Measurements from ENCODE around the gene CHDH.

CHDH gene

DNA sequence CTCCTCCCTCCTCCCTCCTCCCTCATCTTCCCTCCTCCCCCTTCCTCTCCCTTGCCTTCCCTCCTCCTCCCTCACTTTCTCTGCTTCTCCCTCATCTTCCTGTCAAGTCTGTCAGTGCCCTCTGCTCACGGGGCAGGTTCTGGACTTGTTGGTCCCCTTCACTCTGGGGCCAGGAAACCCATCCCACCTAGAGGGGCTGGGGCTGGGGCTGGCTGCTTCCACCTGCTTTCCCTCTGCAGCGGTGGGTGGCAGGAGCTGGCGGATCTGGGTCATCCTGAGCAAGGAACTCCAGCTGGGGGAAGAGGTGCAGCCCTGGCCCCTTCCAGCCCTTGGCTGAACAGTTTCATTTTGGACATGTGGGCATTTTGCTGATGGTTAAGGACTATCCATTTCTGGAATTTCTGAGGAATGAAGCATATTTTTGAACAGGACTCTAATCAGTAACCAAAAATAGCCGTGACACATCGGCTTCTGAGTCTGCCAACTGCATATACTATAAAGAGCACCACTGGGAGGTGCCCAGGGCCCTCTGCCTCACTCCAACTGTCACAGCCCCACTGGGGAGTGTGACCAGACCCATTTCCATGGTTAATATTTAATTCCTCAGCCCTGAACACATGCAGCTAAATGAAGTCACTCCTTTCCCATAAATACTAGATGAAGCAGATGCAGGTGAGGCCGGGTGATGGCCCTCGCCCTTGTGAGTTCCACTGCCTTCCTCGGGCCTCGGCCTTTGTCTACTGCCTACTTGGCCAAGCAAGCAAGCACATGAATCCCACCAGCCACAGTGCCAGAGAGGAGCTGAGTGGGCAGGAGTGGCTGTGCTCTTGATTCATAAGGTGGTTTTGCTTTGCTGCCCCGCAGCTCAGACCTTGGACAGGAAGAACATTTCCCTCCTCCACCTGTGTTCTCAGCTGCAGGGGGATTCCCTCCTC is 39.8 kb downstream of the CHDH start:
- DNase-seq = no peak

DNA sequence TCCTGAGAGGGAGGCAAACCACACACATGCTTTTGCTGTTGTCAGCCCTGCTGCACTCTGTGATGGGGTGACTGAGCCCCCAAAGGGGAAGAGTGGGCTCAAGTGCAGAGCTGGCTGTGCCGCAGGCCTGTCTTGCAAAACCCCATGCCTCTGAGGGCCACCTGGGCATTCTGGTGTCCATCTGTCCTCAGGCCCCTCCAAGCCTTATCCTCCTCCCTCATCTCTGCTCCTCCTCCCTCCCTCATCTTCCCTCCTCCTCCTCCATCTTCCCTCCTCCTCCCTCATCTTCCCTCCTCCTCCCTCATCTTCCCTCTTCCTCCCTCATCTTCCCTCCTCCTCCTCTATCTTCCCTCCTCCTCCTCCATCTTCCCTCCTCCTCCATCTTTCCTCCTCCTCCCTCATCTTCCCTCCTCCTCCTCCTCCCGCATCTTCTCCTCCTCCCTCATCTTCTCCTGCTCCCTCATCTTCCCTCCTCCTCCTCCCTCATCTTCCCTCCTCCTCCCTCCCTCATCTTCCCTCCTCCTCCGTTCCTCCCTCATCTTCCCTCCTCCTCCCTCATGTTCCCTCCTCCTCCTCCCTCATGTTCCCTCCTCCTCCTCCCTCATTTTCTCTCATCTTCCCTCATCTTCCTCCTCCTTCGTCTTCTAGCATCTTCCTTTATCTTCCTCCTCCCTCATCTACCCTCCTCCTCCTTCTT is 40.6 kb downstream of the CHDH start:
- no peak for DNase-seq

DNA sequence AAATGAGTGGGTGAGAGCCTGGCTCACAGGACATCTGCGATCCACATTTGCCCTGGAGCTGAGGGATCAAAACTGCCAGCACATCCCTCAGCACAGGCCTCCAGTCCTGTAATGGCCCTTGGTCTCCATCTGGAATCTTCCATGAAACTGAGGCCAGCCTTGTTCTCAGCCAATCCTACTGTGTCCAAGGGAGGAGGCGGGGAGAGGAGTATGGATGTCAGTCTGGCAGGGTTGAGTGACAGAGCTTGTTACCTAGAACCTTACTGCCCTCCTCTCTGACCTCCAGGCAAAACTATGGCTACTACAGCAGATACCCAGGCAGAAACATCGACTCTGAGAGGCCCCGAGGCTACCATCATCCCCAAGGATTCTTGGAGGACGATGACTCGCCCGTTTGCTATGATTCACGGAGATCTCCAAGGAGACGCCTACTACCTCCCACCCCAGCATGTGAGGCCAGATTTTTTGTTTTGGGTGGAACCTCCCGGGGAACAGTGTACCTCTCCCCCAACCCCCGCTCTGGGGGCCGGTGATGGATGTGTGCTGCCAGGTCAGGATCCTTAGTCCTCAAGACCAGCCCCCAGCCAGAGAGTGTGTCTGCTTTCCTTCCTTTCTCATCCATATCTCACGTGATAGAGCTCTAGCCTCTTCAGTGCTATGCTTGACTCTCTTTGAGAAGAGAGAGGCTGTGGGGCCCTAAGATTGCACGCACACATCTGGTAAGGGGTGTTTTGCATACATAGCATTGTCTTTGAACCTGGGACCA is 41.3 kb downstream of the CHDH start:
- DNase-seq = no peak

DNA sequence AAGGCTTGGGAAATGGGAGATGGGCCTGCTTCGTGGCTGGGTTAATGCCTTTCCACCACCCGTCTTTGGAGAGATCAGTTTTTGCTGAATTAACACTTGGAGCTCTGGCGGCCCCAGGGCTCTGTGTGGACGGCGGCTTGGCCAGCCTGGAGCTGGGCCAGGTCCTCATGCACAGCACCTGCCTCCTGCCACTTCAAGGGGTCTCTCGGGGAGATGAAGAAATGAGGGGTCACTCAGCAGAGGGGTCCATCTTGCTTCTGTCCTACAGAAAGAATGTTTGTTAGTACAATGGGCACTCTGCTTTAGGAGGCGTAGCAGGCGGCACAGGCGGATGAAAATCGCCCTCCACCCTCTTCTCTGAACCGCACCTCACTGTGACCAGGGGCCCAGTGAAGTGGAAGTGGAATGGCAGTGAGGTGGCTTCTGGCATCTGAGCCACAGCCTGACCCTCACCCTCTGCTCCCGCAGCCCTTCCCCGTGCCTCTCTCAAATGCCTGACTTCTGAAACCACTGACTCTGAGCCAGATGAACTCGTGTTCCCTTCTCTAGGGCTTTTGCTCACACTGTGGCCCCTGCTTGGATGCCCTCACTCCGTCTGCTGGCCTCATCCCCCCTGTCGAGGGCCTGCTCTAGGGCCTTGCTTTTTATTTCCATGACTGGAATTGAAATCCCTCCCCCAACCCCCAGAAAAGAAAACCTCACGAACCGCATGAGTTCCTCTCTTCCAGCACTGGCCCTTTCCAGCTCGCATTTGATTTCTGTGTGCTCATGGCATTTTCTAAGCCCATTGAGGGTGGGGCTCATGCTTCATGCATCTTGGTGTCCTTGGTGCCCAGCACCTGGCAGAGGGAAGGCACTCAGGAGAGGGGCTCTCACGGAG is 42.2 kb downstream of the CHDH start:
- DNase-seq = no peak

DNA sequence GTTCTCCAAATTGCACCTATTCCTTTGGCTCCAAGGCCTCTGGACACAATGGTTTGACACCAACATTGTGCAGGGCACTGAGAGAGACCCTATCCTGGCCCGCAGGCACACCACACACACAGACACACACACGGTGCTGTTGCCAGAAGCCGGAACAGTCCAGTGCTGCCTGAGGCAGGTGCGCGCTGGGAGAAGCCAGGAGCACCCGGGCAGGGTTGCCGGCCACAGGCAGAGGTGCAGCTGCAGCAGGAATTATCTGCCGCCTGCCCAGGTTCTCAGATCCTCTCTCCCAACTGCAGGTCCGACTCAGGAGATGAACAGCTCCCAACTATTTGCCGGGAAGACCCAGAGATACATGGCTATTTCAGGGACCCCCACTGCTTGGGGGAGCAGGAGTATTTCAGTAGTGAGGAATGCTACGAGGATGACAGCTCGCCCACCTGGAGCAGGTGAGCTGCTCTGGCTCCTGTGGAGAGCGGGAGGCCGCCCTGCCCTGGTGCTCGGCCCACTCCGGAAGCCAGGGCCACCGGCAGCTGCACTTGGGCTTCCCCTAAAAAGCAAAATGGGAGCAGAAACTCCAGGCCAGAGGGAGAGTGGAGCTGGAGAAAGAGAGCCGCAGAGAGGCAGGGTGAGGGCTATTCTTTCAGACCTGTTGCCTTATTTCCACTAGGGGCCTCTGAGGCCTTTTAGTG is 42.9 kb downstream of the CHDH start:
- DNase-seq = no peak

DNA sequence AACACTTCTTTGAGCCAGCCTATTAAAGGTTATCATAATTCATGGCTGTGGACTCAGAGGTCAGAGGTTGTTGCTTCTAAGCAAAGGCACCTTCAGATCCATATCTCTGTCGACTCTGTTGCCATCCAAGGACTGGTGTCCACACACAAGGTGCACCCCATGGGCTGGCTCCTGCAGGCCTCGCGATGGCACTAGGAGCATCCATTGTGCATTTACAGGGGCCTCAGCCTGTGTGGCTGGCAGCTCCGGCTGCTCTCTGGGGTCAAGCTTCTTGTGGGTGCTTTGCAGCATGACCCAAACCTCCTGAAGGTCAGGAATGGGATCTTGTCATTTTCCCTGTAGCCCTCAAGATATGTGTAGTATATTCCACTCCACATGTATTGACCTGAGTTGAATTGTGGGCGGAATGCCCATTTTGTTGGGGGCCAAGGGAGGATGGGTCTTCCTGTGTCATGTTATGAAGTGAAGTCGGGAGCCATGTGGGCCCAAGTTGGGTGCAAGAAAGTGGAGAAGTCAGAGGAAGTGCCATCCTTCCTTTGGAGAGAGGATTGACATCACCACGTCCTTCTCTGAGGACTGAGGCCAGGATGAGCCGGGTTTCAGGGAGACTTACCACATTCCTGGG is 43.9 kb downstream of the CHDH start:
- DNase-seq = no peak

DNA sequence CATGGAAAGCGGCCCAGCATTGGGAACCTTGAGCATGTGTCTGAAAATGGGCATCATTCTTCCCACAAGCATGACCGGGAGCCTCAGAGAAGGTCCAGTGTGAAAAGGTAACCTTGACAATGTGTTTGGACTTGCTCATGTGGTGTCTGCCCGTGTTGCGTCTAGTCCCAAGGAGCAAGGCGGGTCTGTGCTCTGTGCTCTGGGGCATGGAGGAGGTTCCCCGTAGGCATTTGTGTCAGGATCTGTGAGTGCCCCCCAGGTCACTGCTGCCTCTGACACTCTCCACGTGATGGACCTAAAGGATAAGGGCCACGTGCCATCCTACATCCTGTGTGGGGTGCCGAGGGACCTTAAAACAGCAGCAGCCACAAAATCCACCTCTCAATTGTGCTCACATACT is 44.9 kb downstream of the CHDH start:
- no peak for DNase-seq

DNA sequence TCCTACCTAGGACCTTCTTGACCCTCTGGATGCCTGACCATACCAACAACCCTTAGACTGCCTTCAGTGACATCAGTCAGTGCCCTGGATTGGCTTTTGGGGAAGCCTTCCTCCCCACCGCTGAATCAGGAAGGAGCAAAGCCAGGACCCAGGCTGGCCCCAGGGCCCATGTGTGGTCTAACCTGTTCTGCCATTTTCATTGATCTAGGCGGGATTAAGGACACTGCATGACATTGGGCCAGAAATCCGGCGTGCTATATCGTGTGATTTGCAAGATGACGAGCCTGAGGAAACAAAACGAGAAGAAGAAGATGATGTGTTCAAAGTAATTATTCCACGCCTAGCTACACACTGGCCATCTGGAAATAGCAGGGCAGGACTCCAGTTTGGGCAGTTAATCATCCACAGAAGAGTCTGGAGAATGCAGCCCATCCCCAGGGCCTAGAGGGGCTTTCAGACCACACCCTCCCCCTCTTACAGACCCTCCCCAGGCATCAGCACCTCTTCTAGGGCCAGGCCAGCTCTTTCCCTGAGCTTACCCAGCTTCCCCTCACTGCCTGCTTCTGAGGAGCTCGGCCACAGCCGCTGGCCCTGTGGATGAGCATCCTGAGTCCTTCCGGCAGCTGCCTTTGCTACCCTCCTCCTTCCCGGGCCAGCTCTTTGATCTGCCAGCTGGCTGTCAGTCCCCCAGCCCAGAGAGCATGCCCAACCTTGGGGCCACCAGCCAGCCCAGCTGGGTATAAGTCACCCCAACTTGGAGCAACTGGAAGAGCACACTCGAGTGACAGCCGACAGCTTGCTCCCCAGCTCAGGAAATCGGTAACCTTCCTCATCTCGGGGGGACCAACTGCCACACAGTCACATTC is 45.9 kb downstream of the CHDH start:
- DNase-seq = no peak

DNA sequence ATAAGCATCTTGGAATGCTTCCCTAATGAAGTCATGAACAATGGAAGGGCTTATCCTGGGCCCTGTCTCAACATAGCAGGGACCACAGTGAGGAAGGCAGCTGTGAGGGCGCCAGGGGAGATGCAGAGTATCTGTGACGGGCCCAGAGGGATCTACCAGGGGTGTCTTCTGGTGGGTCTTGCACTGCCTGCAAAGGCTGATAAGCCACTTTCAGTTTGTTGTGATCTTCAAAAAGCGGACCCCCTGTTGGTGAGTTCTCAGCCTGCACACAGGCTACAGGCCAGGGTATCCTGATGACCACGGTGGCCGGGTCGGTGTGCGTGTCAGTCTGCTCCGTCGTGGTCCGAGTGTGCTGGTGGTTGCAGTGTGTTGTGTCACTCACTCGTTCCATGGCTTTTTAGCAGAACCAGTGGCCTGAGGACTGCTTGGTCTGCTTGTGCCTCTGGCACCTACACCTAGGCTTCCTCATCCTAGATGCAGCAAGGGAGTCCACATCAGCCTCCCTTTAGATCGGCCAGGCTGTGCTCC is 46.8 kb downstream of the CHDH start:
- DNase-seq = no peak

DNA sequence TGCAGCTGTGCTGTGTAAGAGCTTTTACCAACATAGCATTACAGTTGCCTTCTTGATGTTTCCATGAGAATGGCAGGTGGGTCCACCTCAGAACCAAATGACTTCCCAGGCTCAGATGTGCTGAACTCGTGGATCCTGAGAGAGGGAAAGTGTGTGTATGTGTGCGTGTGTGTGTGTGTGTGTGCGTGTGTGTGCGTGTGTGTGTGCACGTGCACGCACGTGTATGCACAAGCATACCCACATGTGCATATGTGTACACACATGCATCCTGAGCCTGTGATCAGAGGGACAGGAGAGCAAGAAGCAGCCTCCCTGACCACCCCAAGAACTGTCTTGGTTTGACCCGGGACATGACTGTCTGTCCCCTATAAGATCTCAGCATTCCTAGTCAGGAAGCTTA is 48.1 kb downstream of the CHDH start:
- no peak for DNase-seq

DNA sequence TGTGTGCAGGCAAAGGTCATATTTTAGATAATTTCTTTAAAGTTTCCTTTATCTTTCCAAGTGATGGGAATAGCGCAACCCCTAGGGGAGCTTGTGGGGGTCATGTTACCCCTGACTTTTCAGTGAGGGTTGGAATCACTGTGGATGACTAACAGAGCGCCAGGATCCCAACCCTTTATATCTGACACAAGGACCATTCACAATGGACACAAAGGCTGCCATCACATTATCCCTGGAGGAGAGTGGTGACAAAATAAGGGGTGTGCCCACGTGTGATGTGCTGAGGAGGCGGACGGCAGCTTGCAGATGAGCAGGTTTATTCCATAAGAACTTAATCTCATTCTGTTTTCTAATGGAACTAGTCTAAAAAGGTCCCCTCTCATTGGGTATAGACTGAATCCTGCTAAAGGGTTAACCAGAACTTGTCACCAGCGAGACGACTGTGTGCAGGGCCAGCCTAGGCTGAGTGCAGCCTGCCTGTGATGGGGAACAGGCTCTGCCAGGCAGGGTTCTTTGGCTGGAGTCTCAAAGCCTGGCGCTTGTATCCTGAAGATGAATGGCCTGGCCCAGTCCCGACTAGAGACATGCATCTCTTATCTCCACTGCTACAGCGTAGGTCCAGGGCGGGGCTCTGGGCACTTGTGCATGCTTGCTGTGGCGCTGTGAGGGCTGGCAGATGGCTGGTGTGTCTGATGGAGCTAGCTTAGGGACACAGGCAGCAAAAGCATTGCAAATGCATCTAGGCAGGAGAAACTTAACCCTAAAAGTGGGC is 50.2 kb downstream of the CHDH start:
- DNase-seq = no peak

DNA sequence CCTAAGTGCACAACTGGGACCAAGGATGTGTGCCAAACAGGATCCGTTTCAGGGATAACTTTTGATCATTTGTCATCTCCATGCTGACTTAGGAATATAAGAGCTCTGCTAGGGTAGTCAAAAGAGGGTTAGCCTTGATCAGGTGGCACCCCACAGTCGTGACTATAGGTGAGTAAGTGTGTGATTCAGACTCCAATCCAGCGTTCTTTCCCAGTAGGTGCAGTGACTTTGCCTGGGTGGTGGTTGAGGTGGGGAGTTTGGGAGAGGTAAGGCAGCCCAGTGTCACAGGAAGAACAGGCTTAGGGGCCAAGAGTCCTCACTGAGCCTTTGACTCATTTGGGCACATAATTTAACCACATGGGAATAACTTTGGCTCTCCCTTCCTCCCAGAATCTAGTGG is 51.0 kb downstream of the CHDH start:
- DNase-seq = no peak

DNA sequence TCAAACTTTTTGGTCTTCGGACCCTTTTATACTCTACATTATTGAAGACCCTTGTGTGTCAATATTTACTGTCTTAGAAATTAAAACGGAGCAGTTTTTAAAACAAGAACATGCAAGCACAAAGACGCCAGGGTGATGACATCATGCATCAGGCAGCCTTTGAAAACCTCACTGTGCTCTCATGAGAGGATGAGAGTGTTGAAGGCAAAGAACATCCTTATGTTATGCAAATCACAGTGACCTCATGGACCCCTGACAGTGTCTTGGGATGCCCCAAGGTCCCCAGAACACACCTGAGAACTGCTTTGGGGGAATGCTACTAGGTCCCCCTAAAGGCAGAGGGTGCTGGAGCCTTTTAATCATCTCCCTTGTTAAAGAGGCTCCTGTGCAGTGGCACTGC is 51.6 kb downstream of the CHDH start:
- no peak for DNase-seq

DNA sequence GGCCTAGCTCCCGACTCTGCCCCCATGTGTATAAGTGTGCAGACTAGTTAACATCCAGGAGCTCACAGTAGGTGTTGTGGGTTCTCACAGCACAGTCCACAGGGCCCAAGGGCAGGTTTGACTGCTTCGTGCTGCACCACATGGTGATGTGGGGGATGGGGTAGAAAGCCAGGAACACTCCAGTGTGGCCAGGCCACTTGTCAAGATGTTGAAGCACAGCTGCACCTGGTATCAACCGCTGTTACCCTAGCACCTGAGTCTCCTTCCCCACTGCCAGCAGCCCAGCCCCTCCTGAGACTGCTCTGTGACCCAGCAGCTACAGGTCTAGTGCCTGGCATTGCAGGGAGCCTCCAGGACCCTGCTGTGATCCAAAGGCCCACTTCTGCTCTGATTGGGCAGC is 53.4 kb downstream of the CHDH start:
- DNase-seq = no peak

DNA sequence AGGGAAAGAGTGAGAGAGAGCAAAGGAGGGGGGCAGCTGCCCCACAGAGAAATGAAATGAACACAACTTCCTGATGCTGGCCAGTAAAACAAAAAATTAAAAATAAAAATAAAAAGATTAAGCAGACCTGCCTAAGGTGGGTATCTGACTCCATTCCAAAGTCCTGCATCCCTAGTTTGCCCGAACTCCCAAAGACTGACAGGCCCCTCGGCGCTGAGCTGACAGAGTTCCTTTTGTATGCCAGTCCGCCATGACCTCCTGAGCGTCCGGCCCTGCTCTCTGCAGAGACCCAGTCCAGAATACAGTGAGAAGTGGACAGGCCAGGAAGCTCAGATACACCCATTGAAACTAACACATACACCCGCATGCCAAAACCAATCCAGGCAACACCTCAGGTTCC is 54.9 kb downstream of the CHDH start:
- DNase-seq = no peak

DNA sequence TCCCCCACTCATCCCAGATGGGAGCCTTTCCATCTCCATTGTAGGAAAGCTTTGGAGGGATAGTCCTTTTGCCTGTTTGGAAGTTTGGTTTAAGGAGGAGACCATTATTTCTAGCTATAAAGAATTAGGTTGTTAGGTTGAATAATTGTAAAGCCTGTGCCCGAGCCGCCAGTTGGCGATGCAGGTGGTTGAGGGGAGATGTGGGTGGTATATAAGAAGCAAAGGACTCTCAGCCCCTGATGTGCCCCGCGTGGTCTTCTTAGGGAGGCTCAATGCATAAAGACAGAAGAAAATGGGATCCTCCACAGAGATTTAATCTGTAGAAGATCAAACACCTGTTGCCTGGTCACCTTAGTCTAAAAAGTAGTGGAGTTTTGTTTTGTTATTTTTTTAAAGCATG is 55.7 kb downstream of the CHDH start:
- DNase-seq = no peak

DNA sequence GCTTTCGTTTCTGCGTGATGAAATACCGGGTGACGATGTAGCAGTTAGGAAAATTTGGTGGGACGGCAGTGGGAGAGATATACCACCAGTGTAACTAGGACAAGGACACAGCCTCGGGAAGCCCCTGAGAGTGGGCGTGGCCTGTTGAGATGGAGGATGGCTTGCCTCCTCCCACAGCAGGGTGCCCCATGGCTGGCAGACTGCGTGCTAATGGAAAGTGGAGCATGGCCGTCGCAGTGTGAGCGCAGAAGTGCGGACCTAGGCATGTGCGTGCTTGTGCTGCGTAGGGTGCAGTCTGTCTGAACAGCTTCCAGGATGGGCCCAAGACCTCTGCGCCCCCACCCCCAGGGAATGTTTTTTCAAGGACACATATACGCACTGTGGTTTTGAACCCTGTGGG is 56.8 kb downstream of the CHDH start:
- no peak for DNase-seq

DNA sequence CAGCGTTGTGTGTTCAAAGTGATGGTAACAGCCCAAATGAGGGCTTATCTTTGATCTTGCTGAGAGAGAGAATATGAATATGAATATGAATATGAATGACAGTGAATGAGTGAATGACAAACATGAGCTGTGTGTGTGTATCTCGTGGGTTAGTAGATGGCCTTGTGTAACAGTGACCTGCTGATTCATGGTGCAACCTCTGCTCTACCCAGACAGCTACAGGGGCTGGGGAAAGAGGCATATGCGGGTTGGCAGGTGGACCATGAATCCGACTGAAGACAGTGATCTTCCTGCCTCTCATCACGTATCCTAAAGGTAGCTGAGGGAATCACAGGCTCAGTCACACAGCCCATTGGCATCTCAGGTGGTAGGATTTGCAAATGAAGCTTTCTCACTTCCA is 58.2 kb downstream of the CHDH start:
- no peak for DNase-seq

DNA sequence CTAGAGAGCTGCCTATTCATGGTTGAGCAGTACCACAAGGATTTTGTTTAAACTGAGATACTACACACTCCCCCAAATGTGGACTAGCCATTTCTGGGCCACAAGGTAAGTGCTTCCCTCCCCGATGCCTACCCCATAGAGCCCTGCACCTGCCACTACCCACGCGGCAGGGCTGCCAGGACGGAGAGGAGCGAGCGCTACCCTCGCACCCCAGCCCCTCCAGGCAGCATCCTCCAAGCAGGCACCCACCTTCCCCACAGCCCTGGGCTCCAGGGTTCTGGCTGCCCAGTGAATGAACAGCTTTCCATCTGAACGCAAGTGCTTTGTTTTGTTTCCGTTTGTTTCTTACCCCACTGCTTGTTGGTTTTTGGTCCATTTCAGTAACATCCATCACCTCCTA is 59.2 kb downstream of the CHDH start:
- no peak for DNase-seq

Data from stimulated activated CD4-positive, alpha-beta T cell treated with anti-CD3 and anti-CD28 coated beads, Interleukin-12 subunit alpha, Interleukin-12 subunit beta, amount 100 ng/mL, for 4 hours (primary cell).